Tibial artery (tissue), 4 donors: ENCODE data around the gene QDPR.

Experiments used
- DNase-seq, 2 donors: peaks; one replicate each; pipeline ENCODE4 v3.0.0-alpha.2; 2019
- H3K27ac ChIP-seq, 2 donors: fragments of 200-600 bp; sonication (generic) in 1 of 2; 1 replicate in 1 of 2; 2 replicates in 1 of 2; pipeline ENCODE4 v1.5.1; 2018 to 2019; ENCODE audit warnings: mild to moderate bottlenecking in 1 of 2
- H3K27me3 ChIP-seq, 2 donors: fragments of 200-600 bp; sonication (generic) in 1 of 2; one replicate each; pipeline versions ENCODE4 v1.5.1 to v1.6.0; 2016 to 2019
- H3K36me3 ChIP-seq, 3 donors: fragments of 200-600 bp; sonication (generic) in 2 of 3; one replicate each; pipeline ENCODE4 v1.5.1; 2016 to 2019; ENCODE audit warnings: mild to moderate bottlenecking in 2 of 3
- H3K4me1 ChIP-seq, 4 donors: fragments of 200-600 bp; sonication (generic) in 2 of 4; 1 replicate in 3 of 4; 2 replicates in 1 of 4; pipeline ENCODE4 v1.5.1; 2016 to 2019
- H3K4me3 ChIP-seq, 2 donors: fragments of 200-600 bp; sonication (generic) in 1 of 2; 1 replicate in 1 of 2; 2 replicates in 1 of 2; pipeline ENCODE4 v1.5.1; 2018 to 2019; ENCODE audit warnings: mild to moderate bottlenecking in 2 of 2
- H3K9me3 ChIP-seq, 3 donors: fragments of 200-600 bp; sonication (generic) in 1 of 3; one replicate each; pipeline ENCODE4 v1.5.1; 2016 to 2019
- CTCF ChIP-seq, 2 experiments: fragments of 200-600 bp in 1 of 2; fragments of 450-650 bp in 1 of 2; IDR thresholded peaks; one replicate each; pipeline ENCODE4 v1.5.1; 2017 to 2019; ENCODE audit warnings: antibody characterized with exemption in 2 of 2, mild to moderate bottlenecking in 1 of 2, moderate library complexity in 1 of 2
- intact Hi-C: fragments of 100-400 bp; cut with DNase I; formaldehyde crosslinking; loops from one replicate; pipeline ENCODE4 v1.15.0; 2023; ENCODE audit warnings: low total_unique reads

QDPR gene

GRCh38 chr4:17437396-17437795, 74.5 kb downstream of the QDPR start:
- TF ChIP-seq CTCF (IDR thresholded peaks at IDR 0.05), result no peak
- intact Hi-C loops, result no loop called here
- H3K9me3 ChIP-seq, result no peaks in the 10 kb centered on the region
- no peak overlapping the region for H3K27ac ChIP-seq
- no peaks in the 10 kb centered on the region for H3K36me3 ChIP-seq
- no peaks in the 10 kb centered on the region for H3K4me1 ChIP-seq
- no peak overlapping the region for H3K4me3 ChIP-seq
- no peaks in the 10 kb centered on the region for H3K27me3 ChIP-seq
- DNase-seq, result no peak

GRCh38 chr4:17436750-17437090, 75.2 kb downstream of the QDPR start:
- Histone ChIP-seq H3K9me3 (no peaks in the 10 kb centered on the region), H3K27me3 (no peaks in the 10 kb centered on the region), H3K4me3 (no peak overlapping the region), H3K27ac (no peak overlapping the region), H3K4me1 (no peaks in the 10 kb centered on the region), H3K36me3 (no peaks in the 10 kb centered on the region)
- no peak for DNase-seq
- intact Hi-C loops, result no loop called here
- no peak for TF ChIP-seq CTCF (IDR thresholded peaks at IDR 0.05)
